HUES6 (cell line): ENCODE measurements around the gene VDAC1.

Experiments used
- H3K27ac ChIP-seq: 2 replicates; pipeline ENCODE4 v1.7.0; 2013; ENCODE audit warnings: low read depth, mild to moderate bottlenecking, low read length, inconsistent platforms
- H3K27me3 ChIP-seq: 2 replicates; pipeline ENCODE4 v1.6.1; 2013; ENCODE audit warnings: low read length; ENCODE audit not compliant: control insufficient read depth, insufficient read depth
- H3K36me3 ChIP-seq: 2 replicates; pipeline ENCODE4 v1.6.1; 2013; ENCODE audit warnings: low read length; ENCODE audit not compliant: control insufficient read depth, insufficient read depth
- H3K4me1 ChIP-seq: 2 replicates; pipeline ENCODE4 v1.6.1; 2013; ENCODE audit warnings: low read length; ENCODE audit not compliant: control insufficient read depth, insufficient read depth
- H3K4me3 ChIP-seq: 2 replicates; pipeline ENCODE4 v1.5.1; 2013; ENCODE audit warnings: low read depth, low read length
- H3K9ac ChIP-seq: one replicate; pipeline ENCODE4 v1.6.1; 2013; ENCODE audit warnings: mild to moderate bottlenecking, low read length
- H3K9me3 ChIP-seq: 2 replicates; pipeline ENCODE4 v1.6.1; 2013; ENCODE audit warnings: low read depth, low read length; ENCODE audit not compliant: control insufficient read depth, insufficient read depth

The VDAC1 gene

GRCh38 chr5:133948721-133949120 lies 56.1 kb downstream of the VDAC1 start:
- Histone ChIP-seq H3K4me3 (no peak overlapping the region), H3K27ac (no peak overlapping the region), H3K4me1 (no peaks in the 10 kb centered on the region), H3K9ac (no peak overlapping the region), H3K36me3 (no peaks in the 10 kb centered on the region), H3K9me3 (no peaks in the 10 kb centered on the region), H3K27me3 (no peaks in the 10 kb centered on the region)

- H3K27me3 ChIP-seq, result no peaks in the 10 kb centered on the region
- no peaks in the 10 kb centered on the region for H3K9me3 ChIP-seq
- H3K9ac ChIP-seq, result no peak overlapping the region
- H3K27ac ChIP-seq, result no peak overlapping the region
- H3K36me3 ChIP-seq, result no peaks in the 10 kb centered on the region
- no peaks in the 10 kb centered on the region for H3K4me1 ChIP-seq
- H3K4me3 ChIP-seq, result no peak overlapping the region
These were observed 57.3 kb downstream of the VDAC1 start for GRCh38 chr5:133947431-133947841.

DNA sequence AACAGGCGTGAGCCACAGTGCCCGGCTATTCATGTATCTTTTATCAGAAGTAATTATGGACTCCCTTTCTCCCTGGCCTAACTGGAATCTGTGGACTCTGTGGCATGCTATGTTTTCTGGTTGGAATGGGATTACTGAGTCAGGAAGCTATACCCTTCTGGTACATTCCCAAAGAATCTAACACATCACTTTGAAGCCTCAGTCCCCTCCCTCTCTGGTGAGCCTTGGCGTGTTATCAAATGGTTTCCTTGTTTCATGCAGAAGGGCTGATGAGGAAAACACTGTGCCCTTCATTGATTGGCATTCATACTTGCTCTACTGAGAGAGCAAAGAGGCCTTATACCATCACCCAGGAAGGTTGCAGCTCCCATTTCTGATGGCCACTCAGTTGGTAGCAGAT lies 59.2 kb downstream of the VDAC1 start:
- Histone ChIP-seq H3K9ac (no peak overlapping the region), H3K4me1 (no peaks in the 10 kb centered on the region), H3K27me3 (no peaks in the 10 kb centered on the region), H3K4me3 (no peak overlapping the region), H3K9me3 (no peaks in the 10 kb centered on the region), H3K27ac (no peak overlapping the region), H3K36me3 (no peaks in the 10 kb centered on the region)

- Histone ChIP-seq H3K27me3 (no peaks in the 10 kb centered on the region), H3K27ac (no peak overlapping the region), H3K9ac (no peak overlapping the region), H3K4me1 (no peaks in the 10 kb centered on the region), H3K9me3 (no peaks in the 10 kb centered on the region), H3K36me3 (no peaks in the 10 kb centered on the region), H3K4me3 (no peak overlapping the region)
These were observed 60.3 kb downstream of the VDAC1 start for GRCh38 chr5:133944263-133945185.

- no peaks in the 10 kb centered on the region for H3K4me1 ChIP-seq
- no peak overlapping the region for H3K27ac ChIP-seq
- H3K36me3 ChIP-seq, result no peaks in the 10 kb centered on the region
- H3K9ac ChIP-seq, result no peak overlapping the region
- no peaks in the 10 kb centered on the region for H3K9me3 ChIP-seq
- no peaks in the 10 kb centered on the region for H3K27me3 ChIP-seq
- no peak overlapping the region for H3K4me3 ChIP-seq
These were observed 61.3 kb downstream of the VDAC1 start for GRCh38 chr5:133943475-133943817.

DNA sequence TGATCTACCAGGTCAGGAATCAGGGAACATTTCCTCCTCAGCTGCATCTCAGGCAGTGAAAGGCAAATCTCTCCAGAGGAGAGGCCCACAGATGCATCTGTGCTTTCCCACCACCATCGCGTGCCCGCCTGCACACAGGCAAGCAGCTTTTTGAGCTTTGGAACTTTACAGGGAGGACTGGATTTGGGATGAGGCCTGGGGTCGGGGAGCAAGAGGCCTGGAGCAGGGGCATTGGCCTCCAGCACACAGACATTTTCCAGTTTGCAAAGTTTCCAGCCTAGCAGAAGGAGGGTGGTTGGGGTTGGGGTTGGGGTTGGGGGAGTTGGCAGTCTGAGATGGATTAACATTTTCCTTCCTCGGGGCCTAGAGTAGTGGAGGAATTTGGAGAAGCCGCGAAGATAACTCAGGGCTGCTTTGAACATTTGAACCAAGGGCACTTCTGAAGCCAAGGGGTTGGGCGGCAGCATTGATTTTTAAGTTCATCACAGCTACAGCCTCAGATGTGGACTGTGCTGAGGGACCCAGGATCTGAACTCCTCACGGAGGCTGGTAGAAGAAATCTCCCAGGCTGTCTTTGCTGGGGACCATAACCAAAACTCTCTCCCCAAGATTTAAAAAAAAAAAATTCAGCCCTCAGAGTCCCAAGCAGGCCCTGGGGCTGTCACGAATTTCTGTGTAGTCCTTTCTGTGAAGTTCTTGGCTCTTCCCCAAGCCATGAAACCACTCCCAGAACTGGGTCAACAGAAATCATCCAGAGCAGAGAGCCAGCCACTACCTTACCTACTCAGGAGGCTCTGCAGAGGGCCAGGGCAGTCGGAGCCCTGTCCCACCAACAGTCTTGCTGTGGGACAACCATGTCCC lies 61.9 kb downstream of the VDAC1 start:
- no peak overlapping the region for H3K9ac ChIP-seq
- H3K4me1 ChIP-seq, result no peaks in the 10 kb centered on the region
- no peaks in the 10 kb centered on the region for H3K36me3 ChIP-seq
- no peaks in the 10 kb centered on the region for H3K9me3 ChIP-seq
- no peak overlapping the region for H3K4me3 ChIP-seq
- H3K27ac ChIP-seq, result no peak overlapping the region
- no peaks in the 10 kb centered on the region for H3K27me3 ChIP-seq

GRCh38 chr5:133941456-133942196 lies 63.1 kb downstream of the VDAC1 start:
- no peaks in the 10 kb centered on the region for H3K4me1 ChIP-seq

GRCh38 chr5:133939668-133940067 lies 65.1 kb downstream of the VDAC1 start:
- Histone ChIP-seq H3K27ac (no peak overlapping the region), H3K4me3 (no peak overlapping the region), H3K9me3 (peaks cover 7% of the 10 kb centered on the region; the same call in 1 of the 2 replicates), H3K36me3 (no peaks in the 10 kb centered on the region), H3K4me1 (no peaks in the 10 kb centered on the region), H3K9ac (no peak overlapping the region), H3K27me3 (no peaks in the 10 kb centered on the region)

More at GRCh38 chr5:133941456-133942196, 63.1 kb downstream of the VDAC1 start:
- Histone ChIP-seq H3K9me3 (no peaks in the 10 kb centered on the region), H3K27ac (no peak overlapping the region), H3K27me3 (no peaks in the 10 kb centered on the region), H3K4me3 (no peak overlapping the region), H3K36me3 (no peaks in the 10 kb centered on the region), H3K9ac (no peak overlapping the region)

- no peaks in the 10 kb centered on the region for H3K27me3 ChIP-seq
- H3K36me3 ChIP-seq, result no peaks in the 10 kb centered on the region
- peaks cover 7% of the 10 kb centered on the region; the same call in 1 of the 2 replicates for H3K9me3 ChIP-seq
- no peaks in the 10 kb centered on the region for H3K4me1 ChIP-seq
- no peak overlapping the region for H3K9ac ChIP-seq
- H3K27ac ChIP-seq, result no peak overlapping the region
- no peak overlapping the region for H3K4me3 ChIP-seq
These were observed 65.8 kb downstream of the VDAC1 start for GRCh38 chr5:133938929-133939328.

DNA sequence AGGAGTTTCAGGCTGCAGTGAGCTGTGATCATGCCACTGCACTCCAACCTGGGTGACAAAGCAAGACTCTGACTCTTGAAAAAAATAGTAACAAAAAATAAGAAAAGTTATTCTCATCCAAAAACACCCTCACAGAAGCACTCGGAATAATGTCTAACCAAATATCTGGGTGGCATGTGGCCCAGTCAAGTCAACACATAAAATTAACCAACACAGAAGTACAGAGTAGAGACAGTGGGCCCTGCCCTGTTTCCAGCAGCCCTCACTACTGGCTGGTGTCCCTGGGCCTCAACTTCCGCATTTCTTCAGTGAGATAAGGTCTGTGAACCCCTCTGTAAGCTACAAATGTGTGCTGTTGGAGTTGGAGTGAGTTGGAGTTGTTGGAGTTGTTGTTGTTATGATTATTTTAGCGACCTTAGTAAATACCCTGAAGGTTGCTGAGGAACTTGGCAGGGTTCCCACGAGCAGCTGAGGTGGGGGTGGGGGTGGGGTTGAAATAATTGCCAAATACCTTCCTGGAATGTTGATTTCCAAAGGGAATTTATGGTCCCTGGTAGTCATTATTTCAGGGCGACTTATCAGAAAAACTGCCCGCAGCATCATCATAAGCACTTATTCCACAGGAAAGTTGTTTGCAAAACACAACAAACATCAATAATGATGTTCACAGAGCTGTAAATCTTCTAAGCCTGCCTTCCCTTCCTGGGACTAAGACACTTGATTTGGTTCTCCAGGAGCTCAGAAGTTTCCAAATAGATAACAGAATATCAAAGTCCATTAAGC lies 66.5 kb downstream of the VDAC1 start:
- no peaks in the 10 kb centered on the region for H3K27me3 ChIP-seq

More for the DNA sequence above, 66.5 kb downstream of the VDAC1 start:
- H3K9me3 ChIP-seq, result peaks cover 7% of the 10 kb centered on the region; the same call in 1 of the 2 replicates
- no peak overlapping the region for H3K27ac ChIP-seq
- no peaks in the 10 kb centered on the region for H3K4me1 ChIP-seq
- no peak overlapping the region for H3K4me3 ChIP-seq
- no peaks in the 10 kb centered on the region for H3K36me3 ChIP-seq
- H3K9ac ChIP-seq, result no peak overlapping the region
